Measurements from ENCODE around the gene FAM47E. TPM values are rescaled to one million over a fixed set of nuclear protein-coding genes. Genes with fewer than 3 reads are reported as not detected.

FAM47E gene
- polyA plus RNA-seq, 4 donors, result 1.8 to 24.7 (median 5.3) TPM

- H3K4me1 ChIP-seq (ENCODE audit: control insufficient read depth in 3 of 3, insufficient read depth in 2 of 3, low read depth in 1 of 3, low read length in 2 of 3), result no peaks in the 10 kb centered on the region
- FAIRE-seq, result no peak
- DNase-seq, result no peak
- no peak overlapping the region for H3K27ac ChIP-seq (ENCODE audit: low read depth in 1 of 3, low read length in 2 of 3)
- H3K4me3 ChIP-seq (ENCODE audit: low read depth in 1 of 3, low read length in 3 of 3), result no peak overlapping the region
- peaks cover 0 to 10% of the 10 kb centered on the region in 2 donors for H3K9me3 ChIP-seq (ENCODE audit: control insufficient read depth in 2 of 2, insufficient read depth in 1 of 2, low read depth in 1 of 2, low read length in 1 of 2)
- H3K27me3 ChIP-seq (ENCODE audit: control insufficient read depth in 3 of 3, insufficient read depth in 3 of 3, low read length in 3 of 3), result no peaks in the 10 kb centered on the region
- no peaks in the 10 kb centered on the region for H3K36me3 ChIP-seq (ENCODE audit: control insufficient read depth in 3 of 3, insufficient read depth in 2 of 3, low read depth in 1 of 3, low read length in 3 of 3)
Measured at GRCh38 chr4:76325072-76325471, 73.6 kb downstream of the FAM47E start.

- H3K4me3 ChIP-seq (ENCODE audit: low read depth in 1 of 3, low read length in 3 of 3), result no peak overlapping the region
- peaks cover 0 to 10% of the 10 kb centered on the region in 2 donors for H3K9me3 ChIP-seq (ENCODE audit: control insufficient read depth in 2 of 2, insufficient read depth in 1 of 2, low read depth in 1 of 2, low read length in 1 of 2)
- FAIRE-seq (peak; percentile 10), DNase-seq (no peak)
- no peaks in the 10 kb centered on the region for H3K4me1 ChIP-seq (ENCODE audit: control insufficient read depth in 3 of 3, insufficient read depth in 2 of 3, low read depth in 1 of 3, low read length in 2 of 3)
- H3K27ac ChIP-seq (ENCODE audit: low read depth in 1 of 3, low read length in 2 of 3), result no peak overlapping the region
- H3K36me3 ChIP-seq (ENCODE audit: control insufficient read depth in 3 of 3, insufficient read depth in 2 of 3, low read depth in 1 of 3, low read length in 3 of 3), result no peaks in the 10 kb centered on the region
- no peaks in the 10 kb centered on the region for H3K27me3 ChIP-seq (ENCODE audit: control insufficient read depth in 3 of 3, insufficient read depth in 3 of 3, low read length in 3 of 3)
Measured at GRCh38 chr4:76326515-76326914, 75.0 kb downstream of the FAM47E start.

Other genes starting within 250 kb of the FAM47E start
- gene CXCL9, start 244.2 kb upstream of the FAM47E start, polyA plus RNA-seq, result 1 to 10 TPM in 3 of 4 donors, not detected in 1; 2.0 to 4.1 (median 2.7) TPM
- gene CXCL10, start 228.2 kb upstream of the FAM47E start, polyA plus RNA-seq, result 1 to 10 TPM in 3 of 4 donors, not detected in 1; 2.4 to 8.1 (median 4.2) TPM
- 1 to 10 TPM in 1 of 4 donors, under 1 TPM in 1, not detected in 2; 0.13 to 1.3 TPM for gene CXCL11, start 215.7 kb upstream of the FAM47E start, polyA plus RNA-seq
- under 1 TPM in 3 of 4 donors, not detected in 1; 0.19 to 0.81 (median 0.60) TPM for gene ART3, start 177.0 kb upstream of the FAM47E start, polyA plus RNA-seq
- 10 to 100 TPM; 13.5 to 45.6 (median 22.8) TPM for gene NUP54, start 103.3 kb upstream of the FAM47E start, polyA plus RNA-seq
- 100 to 1,000 TPM in 1 of 4 donors, 10 to 100 TPM in 3; 27.7 to 247 (median 47.9) TPM for gene SCARB2, start 37.9 kb upstream of the FAM47E start, polyA plus RNA-seq
- gene STBD1, start 55.0 kb downstream of the FAM47E start, polyA plus RNA-seq, result 10 to 100 TPM in 1 of 4 donors, 1 to 10 TPM in 3; 4.9 to 22.8 (median 8.9) TPM
- gene CCDC158, start 169.4 kb downstream of the FAM47E start, polyA plus RNA-seq, result under 1 TPM in 2 of 4 donors, not detected in 2; 0.03 to 0.15 TPM
- gene SHROOM3, start 183.5 kb downstream of the FAM47E start, polyA plus RNA-seq, result 10 to 100 TPM; 21.6 to 52.5 (median 27.8) TPM